Uterus (tissue), 4 donors: ENCODE data around the gene NT5C2. TPM values are rescaled to one million over a fixed set of nuclear protein-coding genes. Genes with fewer than 3 reads are reported as not detected.

Experiments used
- DNase-seq, 2 donors: peaks; one replicate each; pipeline ENCODE4 v3.0.0-alpha.2; 2019 to 2020
- H3K27ac ChIP-seq, 2 donors: fragments of 200-600 bp; sonication (generic); 1 replicate in 1 of 2; 2 replicates in 1 of 2; pipeline ENCODE4 v1.5.1; 2016 to 2018
- H3K27me3 ChIP-seq, 2 donors: fragments of 200-600 bp; sonication (generic); one replicate each; pipeline ENCODE4 v1.5.1; 2018 to 2019; ENCODE audit warnings: control low read depth in 1 of 2
- H3K36me3 ChIP-seq, 2 donors: fragments of 200-600 bp; sonication (generic); one replicate each; pipeline ENCODE4 v1.5.1; 2019; ENCODE audit warnings: control low read depth in 1 of 2
- H3K4me1 ChIP-seq, 2 donors: fragments of 200-600 bp; sonication (generic); one replicate each; pipeline ENCODE4 v1.5.1; 2018 to 2019; ENCODE audit warnings: control low read depth in 1 of 2
- H3K4me3 ChIP-seq, 2 donors: fragments of 200-600 bp; sonication (generic); 1 replicate in 1 of 2; 2 replicates in 1 of 2; pipeline ENCODE4 v1.5.1; 2018 to 2019; ENCODE audit warnings: mild to moderate bottlenecking in 1 of 2
- H3K9me3 ChIP-seq, 2 donors: fragments of 200-600 bp; sonication (generic); one replicate each; pipeline ENCODE4 v1.5.1; 2019; ENCODE audit warnings: control low read depth in 1 of 2
- POLR2A ChIP-seq, 2 donors: fragments of 450-650 bp; IDR thresholded peaks; one replicate each; pipeline ENCODE4 v1.6.1; 2016; ENCODE audit warnings: antibody characterized with exemption in 2 of 2, mild to moderate bottlenecking in 1 of 2, moderate library complexity in 1 of 2
- intact Hi-C: fragments of 100-400 bp; cut with DNase I; formaldehyde crosslinking; loops from one replicate; pipeline ENCODE4 v1.15.1; 2023; ENCODE audit warnings: low total_unique reads
- total RNA-seq, 4 donors: library from RNA; depleted of rRNA in 3 of 4; stranded (reverse); fragments of >200 nt in 3 of 4; gene quantifications; one replicate each; pipeline versions ENCODE4 v1.1.0 to v1.2.4, GENCODE V29; 2014 to 2023
- TF ChIP-seq, protein P1 (sequence below), 4 experiments: fragments of 200-600 bp in 2 of 4; fragments of 450-650 bp in 2 of 4; sonication (generic) in 2 of 4; IDR thresholded peaks; one replicate each; pipeline ENCODE4 v1.5.1; 2016 to 2019; ENCODE audit warnings: antibody characterized with exemption in 4 of 4, mild to moderate bottlenecking in 2 of 4, moderate library complexity in 1 of 4
- donor health status: DM: yes; HTN: yes; CAD: no.

The NT5C2 gene
- total RNA-seq, 4 donors from 2014 or later, result 12.3 to 134 (median 99.4) TPM

DNA sequence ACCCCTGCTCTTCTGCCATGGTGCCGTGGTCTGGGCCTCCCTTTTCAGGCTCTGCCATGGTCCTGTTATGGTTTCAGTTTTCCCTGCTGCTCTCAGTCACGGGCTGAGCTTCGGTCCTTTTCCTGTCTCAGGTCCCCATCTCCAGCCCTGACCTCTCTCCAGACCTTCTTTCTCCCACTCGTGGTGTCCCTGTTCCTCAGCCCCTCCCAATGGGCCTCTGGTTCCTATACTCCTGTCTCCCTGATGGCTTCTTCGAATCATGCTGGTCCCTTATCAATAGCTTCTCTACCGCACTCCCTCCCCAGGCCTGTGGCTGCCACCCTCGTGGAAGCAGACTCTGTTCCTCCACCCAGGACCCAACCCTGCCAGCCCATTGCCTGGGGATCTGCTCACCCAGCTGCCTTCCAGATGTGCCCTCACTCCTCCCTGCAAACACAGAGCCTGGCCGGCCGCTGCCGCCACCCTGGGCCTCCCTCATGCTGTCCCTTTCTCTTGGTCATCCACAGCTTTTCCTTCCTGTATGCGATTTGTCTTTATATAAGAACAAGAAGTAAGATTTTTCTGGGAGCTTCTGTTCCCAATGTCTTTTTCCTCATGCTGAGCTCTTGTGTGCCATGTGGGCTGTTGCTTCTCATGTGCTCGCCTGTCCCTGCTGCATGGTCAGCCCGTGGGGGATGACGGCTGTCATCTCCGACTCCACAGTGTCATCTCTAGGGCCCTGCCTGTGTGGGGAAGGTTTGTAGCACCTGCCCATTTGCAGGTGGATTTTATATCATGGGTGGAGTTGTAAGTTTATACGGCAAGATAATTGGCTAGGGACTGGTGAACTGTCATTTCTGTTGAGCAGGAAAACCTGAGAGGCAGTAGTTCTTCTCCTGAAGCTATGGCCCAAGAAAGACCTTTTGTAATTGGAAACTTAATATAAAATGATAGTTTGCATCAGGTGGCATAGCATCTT lies 126.7 kb downstream of the NT5C2 start:
- Histone ChIP-seq H3K4me3 (no peak overlapping the region), H3K27ac (no peak overlapping the region), H3K27me3 (no peaks in the 10 kb centered on the region), H3K9me3 (no peaks in the 10 kb centered on the region), H3K4me1 (no peaks in the 10 kb centered on the region), H3K36me3 (no peaks in the 10 kb centered on the region)
- no peak for DNase-seq
- intact Hi-C loops, result loop anchor here (5.0 kb wide), 1 partner anchor 149 kb away; the partner anchor contains the start of gene CNNM2
- TF ChIP-seq, protein P1, sequence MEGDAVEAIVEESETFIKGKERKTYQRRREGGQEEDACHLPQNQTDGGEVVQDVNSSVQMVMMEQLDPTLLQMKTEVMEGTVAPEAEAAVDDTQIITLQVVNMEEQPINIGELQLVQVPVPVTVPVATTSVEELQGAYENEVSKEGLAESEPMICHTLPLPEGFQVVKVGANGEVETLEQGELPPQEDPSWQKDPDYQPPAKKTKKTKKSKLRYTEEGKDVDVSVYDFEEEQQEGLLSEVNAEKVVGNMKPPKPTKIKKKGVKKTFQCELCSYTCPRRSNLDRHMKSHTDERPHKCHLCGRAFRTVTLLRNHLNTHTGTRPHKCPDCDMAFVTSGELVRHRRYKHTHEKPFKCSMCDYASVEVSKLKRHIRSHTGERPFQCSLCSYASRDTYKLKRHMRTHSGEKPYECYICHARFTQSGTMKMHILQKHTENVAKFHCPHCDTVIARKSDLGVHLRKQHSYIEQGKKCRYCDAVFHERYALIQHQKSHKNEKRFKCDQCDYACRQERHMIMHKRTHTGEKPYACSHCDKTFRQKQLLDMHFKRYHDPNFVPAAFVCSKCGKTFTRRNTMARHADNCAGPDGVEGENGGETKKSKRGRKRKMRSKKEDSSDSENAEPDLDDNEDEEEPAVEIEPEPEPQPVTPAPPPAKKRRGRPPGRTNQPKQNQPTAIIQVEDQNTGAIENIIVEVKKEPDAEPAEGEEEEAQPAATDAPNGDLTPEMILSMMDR (IDR thresholded peaks at IDR 0.05), result no peak
- no peak for TF ChIP-seq POLR2A (IDR thresholded peaks at IDR 0.05)

DNA sequence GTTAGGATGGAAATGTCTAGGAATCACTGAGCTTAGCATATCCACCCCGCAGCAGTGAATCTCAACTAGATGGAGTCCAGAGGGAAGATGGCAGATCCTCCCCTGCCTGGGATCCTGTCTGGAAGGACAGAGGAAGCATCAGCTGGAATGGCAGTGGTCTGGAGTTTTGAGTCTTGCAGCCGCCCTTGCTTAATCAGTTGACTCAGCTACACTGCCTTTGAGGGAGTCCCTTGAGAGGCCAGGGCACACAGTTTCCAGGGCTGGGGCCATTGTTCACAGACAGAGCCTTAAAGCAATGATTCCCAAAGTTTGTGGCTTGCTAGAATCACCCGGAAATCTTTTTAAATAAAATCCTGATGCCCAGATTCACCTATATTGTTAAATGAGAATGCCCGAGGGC lies 128.1 kb downstream of the NT5C2 start:
- DNase-seq, result no peak
- Histone ChIP-seq H3K4me3 (no peak overlapping the region), H3K27me3 (no peaks in the 10 kb centered on the region), H3K27ac (no peak overlapping the region), H3K36me3 (no peaks in the 10 kb centered on the region), H3K9me3 (no peaks in the 10 kb centered on the region), H3K4me1 (no peaks in the 10 kb centered on the region)
- no peak for TF ChIP-seq POLR2A (IDR thresholded peaks at IDR 0.05)
- TF ChIP-seq, protein P1 (IDR thresholded peaks at IDR 0.05), result no peak
- intact Hi-C loops, result loop anchor here (5.0 kb wide), 1 partner anchor 148 kb away; the partner anchor contains the start of gene CNNM2

DNA sequence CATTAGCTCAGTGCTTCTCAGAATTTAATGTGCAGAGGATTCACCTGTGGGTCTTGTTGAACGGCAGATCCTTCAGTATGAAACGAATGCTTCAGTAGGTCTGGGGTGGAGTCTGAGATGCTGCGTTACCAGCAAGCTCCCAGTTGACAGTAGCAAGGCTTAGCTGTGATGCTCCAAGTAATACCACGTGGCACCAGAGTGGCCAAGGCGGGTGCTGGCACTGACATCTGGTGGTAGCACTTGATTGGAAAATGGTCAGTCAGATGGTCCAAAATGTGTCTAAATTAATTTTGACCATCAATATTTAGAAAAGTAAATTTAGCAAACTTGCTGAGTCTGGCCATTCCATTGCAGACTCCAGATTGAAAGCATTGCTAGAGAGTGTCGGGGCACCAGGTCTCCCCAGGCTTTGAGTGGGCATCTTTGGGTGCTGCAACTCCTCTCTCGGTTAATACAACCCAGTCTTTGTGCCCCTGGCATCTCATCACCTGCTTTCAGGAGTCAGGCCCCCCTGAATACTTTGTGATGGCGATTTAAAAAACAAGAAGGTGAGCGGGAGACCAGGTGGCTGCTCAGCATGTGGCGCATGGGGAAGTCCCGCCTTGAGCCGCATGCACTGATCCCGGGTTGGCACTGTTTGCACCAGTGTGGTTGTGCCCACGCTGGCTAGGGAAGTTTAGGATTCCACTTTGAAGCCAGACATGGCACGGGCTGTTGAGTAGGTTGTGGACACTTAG lies 130.1 kb downstream of the NT5C2 start:
- Histone ChIP-seq H3K27ac (no peak overlapping the region), H3K4me1 (no peaks in the 10 kb centered on the region), H3K27me3 (no peaks in the 10 kb centered on the region), H3K9me3 (no peaks in the 10 kb centered on the region), H3K4me3 (no peak overlapping the region), H3K36me3 (no peaks in the 10 kb centered on the region)
- TF ChIP-seq, protein P1 (IDR thresholded peaks at IDR 0.05), result no peak
- no peak for TF ChIP-seq POLR2A (IDR thresholded peaks at IDR 0.05)
- no peak for DNase-seq
- intact Hi-C loops, result no loop called here

DNA sequence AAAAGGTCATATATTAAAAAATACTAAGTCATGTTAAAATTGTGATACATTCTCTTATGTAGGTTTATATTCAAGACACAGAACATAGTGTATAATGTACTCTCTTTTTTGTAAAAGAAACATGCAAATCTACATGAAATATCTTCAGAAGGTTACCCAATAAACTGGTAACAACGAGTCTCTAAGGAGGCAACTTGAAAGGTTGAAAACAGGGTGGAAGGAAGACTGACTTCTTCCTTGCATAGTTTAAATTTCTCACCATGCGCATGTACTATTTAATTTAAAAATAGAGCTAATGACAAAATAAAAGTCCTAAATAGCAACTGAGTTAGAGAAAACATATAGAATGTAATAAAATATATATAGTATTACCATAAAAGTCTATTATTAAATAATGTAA lies 132.5 kb downstream of the NT5C2 start:
- intact Hi-C loops, result no loop called here
- H3K27ac ChIP-seq, result no peak overlapping the region

More for the DNA sequence above, 132.5 kb downstream of the NT5C2 start:
- Histone ChIP-seq H3K27me3 (no peaks in the 10 kb centered on the region), H3K4me3 (no peak overlapping the region), H3K9me3 (no peaks in the 10 kb centered on the region), H3K4me1 (no peaks in the 10 kb centered on the region), H3K36me3 (no peaks in the 10 kb centered on the region)
- TF ChIP-seq POLR2A (IDR thresholded peaks at IDR 0.05), result no peak
- TF ChIP-seq, protein P1 (IDR thresholded peaks at IDR 0.05), result no peak
- DNase-seq, result no peak
